HEK293 (cell line): ENCODE data around the gene STC2.

Experiments
- CTCF ChIA-PET: fragments of 350-600 bp; formaldehyde crosslinking; extraction: SDS; loops from one replicate; lab custom pipeline; 2021; ENCODE audit warnings: antibody characterized with exemption; lab: Yijun Ruan, JAX
- POLR2A ChIA-PET: fragments of 300-600 bp; formaldehyde crosslinking; extraction: SDS; loops from one replicate; lab custom pipeline; 2020; ENCODE audit warnings: antibody characterized with exemption, inconsistent platforms; lab: Yijun Ruan, JAX
- H3K27ac ChIP-seq: fragments of 200-500 bp; sonication (Bioruptor generic); 2 replicates; pipeline ENCODE4 v1.5.1; 2014; ENCODE audit warnings: low read depth, low read length, control low read depth, inconsistent platforms; ENCODE audit errors: extremely low read depth
- H3K36me3 ChIP-seq, 2 experiments: fragments of 200-500 bp in 1 of 2; sonication (Bioruptor generic) in 1 of 2; 1 replicate in 1 of 2; 2 replicates in 1 of 2; pipeline ENCODE4 v1.5.1; 2014 to 2017; ENCODE audit warnings: inconsistent platforms in 2 of 2, low read length in 2 of 2; ENCODE audit not compliant: control insufficient read depth in 2 of 2, insufficient read depth in 1 of 2
- H3K4me1 ChIP-seq: fragments of 200-500 bp; sonication (Bioruptor generic); 2 replicates; pipeline ENCODE4 v1.5.1; 2014; ENCODE audit warnings: mild to moderate bottlenecking, low read length, inconsistent platforms; ENCODE audit not compliant: control insufficient read depth, insufficient read depth
- H3K4me3 ChIP-seq: 2 replicates; pipeline ENCODE4 v1.5.1; 2011; ENCODE audit warnings: low read depth, mild to moderate bottlenecking, control low read depth, low read length, moderate library complexity
- H3K9me3 ChIP-seq: fragments of 200-500 bp; sonication (Bioruptor generic); 2 replicates; pipeline ENCODE4 v1.5.1; 2014; ENCODE audit warnings: low read depth, low read length, inconsistent platforms; ENCODE audit not compliant: control insufficient read depth, insufficient read depth
- GLIS1 ChIP-seq: fragments of 450-650 bp; formaldehyde crosslinking; IDR thresholded peaks from 2 replicates; pipeline ENCODE4 v1.5.1; 2016; ENCODE audit warnings: missing biosample characterization, missing genetic modification characterization
- MZF1 ChIP-seq: fragments of 450-650 bp; formaldehyde crosslinking; IDR thresholded peaks from 2 replicates; pipeline ENCODE4 v1.5.1; 2017; ENCODE audit warnings: missing biosample characterization, missing genetic modification characterization, borderline replicate concordance
- PATZ1 ChIP-seq: fragments of 450-650 bp; formaldehyde crosslinking; IDR thresholded peaks from 2 replicates; pipeline ENCODE4 v1.5.1; 2016; ENCODE audit warnings: missing biosample characterization, missing genetic modification characterization
- PRDM1 ChIP-seq: fragments of 450-650 bp; formaldehyde crosslinking; IDR thresholded peaks from 2 replicates; pipeline ENCODE4; 2016; ENCODE audit warnings: missing biosample characterization, missing genetic modification characterization
- SCRT2 ChIP-seq: fragments of 450-650 bp; formaldehyde crosslinking; IDR thresholded peaks from 2 replicates; pipeline ENCODE4 v1.5.1; 2016; ENCODE audit warnings: missing biosample characterization, missing genetic modification characterization
- SP7 ChIP-seq: fragments of 450-650 bp; formaldehyde crosslinking; IDR thresholded peaks from 2 replicates; pipeline ENCODE4 v1.5.1; 2016; ENCODE audit warnings: missing biosample characterization, missing genetic modification characterization
- TCF7L2 ChIP-seq: IDR thresholded peaks from 2 replicates; pipeline ENCODE4 v1.6.1; 2011; ENCODE audit warnings: low read depth, mild to moderate bottlenecking, inconsistent platforms, low read length, moderate library complexity, borderline replicate concordance
- ZBTB11 ChIP-seq: fragments of 450-650 bp; formaldehyde crosslinking; conservative IDR thresholded peaks from 2 replicates; pipeline ENCODE4 v1.5.1; 2016; ENCODE audit warnings: low read depth, missing biosample characterization, missing genetic modification characterization
- ZBTB20 ChIP-seq: fragments of 450-650 bp; formaldehyde crosslinking; IDR thresholded peaks from 2 replicates; pipeline ENCODE4 v1.5.1; 2016; ENCODE audit warnings: missing biosample characterization, missing genetic modification characterization
- ZNF133 ChIP-seq: fragments of 450-650 bp; formaldehyde crosslinking; IDR thresholded peaks from 2 replicates; pipeline ENCODE4 v1.5.1; 2016; ENCODE audit warnings: missing biosample characterization, missing genetic modification characterization
- ZNF148 ChIP-seq: fragments of 450-650 bp; formaldehyde crosslinking; IDR thresholded peaks from 2 replicates; pipeline ENCODE4 v1.5.0; 2017; ENCODE audit warnings: missing biosample characterization, missing genetic modification characterization, borderline replicate concordance
- ZNF16 ChIP-seq: fragments of 450-650 bp; formaldehyde crosslinking; IDR thresholded peaks from 2 replicates; pipeline ENCODE4 v1.5.1; 2016; ENCODE audit warnings: low read depth, missing biosample characterization, missing genetic modification characterization
- ZNF280D ChIP-seq: fragments of 450-650 bp; formaldehyde crosslinking; IDR thresholded peaks from 2 replicates; pipeline ENCODE4 v1.5.1; 2016; ENCODE audit warnings: missing biosample characterization, missing genetic modification characterization
- ZNF335 ChIP-seq: fragments of 450-650 bp; formaldehyde crosslinking; conservative IDR thresholded peaks from 2 replicates; pipeline ENCODE4 v1.5.1; 2016; ENCODE audit warnings: missing biosample characterization, missing genetic modification characterization
- ZNF398 ChIP-seq: fragments of 450-650 bp; formaldehyde crosslinking; IDR thresholded peaks from 2 replicates; pipeline ENCODE4 v1.5.1; 2017; ENCODE audit warnings: missing biosample characterization, missing genetic modification characterization
- ZNF404 ChIP-seq: fragments of 450-650 bp; formaldehyde crosslinking; IDR thresholded peaks from 2 replicates; pipeline ENCODE4 v1.5.1; 2017; ENCODE audit warnings: missing biosample characterization, missing genetic modification characterization
- ZNF423 ChIP-seq: fragments of 450-650 bp; formaldehyde crosslinking; IDR thresholded peaks from 2 replicates; pipeline ENCODE4 v1.5.1; 2016; ENCODE audit warnings: missing biosample characterization, missing genetic modification characterization
- ZNF623 ChIP-seq: fragments of 450-650 bp; formaldehyde crosslinking; IDR thresholded peaks from 2 replicates; pipeline ENCODE4 v1.5.1; 2016; ENCODE audit warnings: missing biosample characterization, missing genetic modification characterization
- ZNF624 ChIP-seq: fragments of 450-650 bp; formaldehyde crosslinking; IDR thresholded peaks from 2 replicates; pipeline ENCODE4 v1.5.1; 2017; ENCODE audit warnings: missing biosample characterization, missing genetic modification characterization
- ZNF629 ChIP-seq: fragments of 450-650 bp; formaldehyde crosslinking; IDR thresholded peaks from 2 replicates; pipeline ENCODE4 v1.5.1; 2017; ENCODE audit warnings: missing biosample characterization, missing genetic modification characterization
- ZNF704 ChIP-seq: fragments of 450-650 bp; formaldehyde crosslinking; IDR thresholded peaks from 2 replicates; pipeline ENCODE4 v1.5.1; 2016; ENCODE audit warnings: missing biosample characterization, missing genetic modification characterization

Gene STC2

GRCh38 chr5:173327948-173328843 lies at the start of gene STC2:
TSS of gene STC2 (minus strand) at chr5:173328414. CDS start at chr5:173328193, 221 bp downstream.
- POLR2A ChIA-PET, result interaction anchor here (0.7 to 6.2 kb wide), 21 partner anchors 11 to 613 kb away, joined by 3 to 134 read pairs (median 3); partner anchors contain the start of genes ATP6V0E1, BNIP1, DUSP1 and NKX2-5
- H3K27ac ChIP-seq, result peak within 1 kb of the TSS; percentile 88
- H3K4me3 ChIP-seq, result peak within 1 kb of the TSS; percentile 62
- no peaks in the 10 kb centered on the region for H3K9me3 ChIP-seq
- CTCF ChIA-PET, result interaction anchor here (0.7 to 7.8 kb wide), 9 partner anchors 9 to 621 kb away, joined by 3 to 212 read pairs (median 4); no protein-coding TSS in a partner anchor
- peaks cover 0 to 27% of the 10 kb centered on the region in 2 experiments; a peak in 2 of 3 replicates for H3K36me3 ChIP-seq
- no peaks in the 10 kb centered on the region for H3K4me1 ChIP-seq
- no peak for TF ChIP-seq ZNF404 (tag by site-specific recombination)
- no peak for TF ChIP-seq ZNF148
- peak; percentile 25; the same call in 1 of the 2 replicates for TF ChIP-seq ZNF335 (tag by site-specific recombination)
- TF ChIP-seq ZNF704 (tag by site-specific recombination), result no peak
- TF ChIP-seq ZNF398 (tag by site-specific recombination), result no peak
- peak; percentile 83 for TF ChIP-seq ZBTB11 (tag by site-specific recombination)
- TF ChIP-seq SP7 (tag by site-specific recombination), result peak; percentile 71
- TF ChIP-seq ZNF624 (tag by site-specific recombination), result 0 out of 2 replicates have a peak, but pooled peaks have one; percentile 48
- peak; percentile 62 for TF ChIP-seq ZNF423
- no peak; the same call in 1 of the 2 replicates for TF ChIP-seq MZF1 (tag by site-specific recombination)
- TF ChIP-seq GLIS1 (tag by site-specific recombination), result no peak; the same call in none of the 2 replicates
- peak; percentile 31; the same call in 1 of the 2 replicates for TF ChIP-seq ZNF16 (tag by site-specific recombination)
- TF ChIP-seq ZBTB20 (tag by site-specific recombination), result peak; percentile 71; the same call in 1 of the 2 replicates
- peak; percentile 38; the same call in 1 of the 2 replicates for TF ChIP-seq ZNF280D (tag by site-specific recombination)
- peak; percentile 77 for TF ChIP-seq PRDM1 (tag by site-specific recombination)
- TF ChIP-seq ZNF623, result no peak
- TF ChIP-seq ZNF629, result peak; percentile 44; the same call in 1 of the 2 replicates
- TF ChIP-seq PATZ1, result 0 out of 2 replicates have a peak, but pooled peaks have one; percentile 5
- TF ChIP-seq ZNF133 (tag by site-specific recombination), result 0 out of 2 replicates have a peak, but pooled peaks have one; percentile 53
- TF ChIP-seq TCF7L2, result no peak
- peak; percentile 88 for TF ChIP-seq SCRT2 (tag by site-specific recombination)
